ENCODE results near the gene STRA6.

Gene STRA6

DNA sequence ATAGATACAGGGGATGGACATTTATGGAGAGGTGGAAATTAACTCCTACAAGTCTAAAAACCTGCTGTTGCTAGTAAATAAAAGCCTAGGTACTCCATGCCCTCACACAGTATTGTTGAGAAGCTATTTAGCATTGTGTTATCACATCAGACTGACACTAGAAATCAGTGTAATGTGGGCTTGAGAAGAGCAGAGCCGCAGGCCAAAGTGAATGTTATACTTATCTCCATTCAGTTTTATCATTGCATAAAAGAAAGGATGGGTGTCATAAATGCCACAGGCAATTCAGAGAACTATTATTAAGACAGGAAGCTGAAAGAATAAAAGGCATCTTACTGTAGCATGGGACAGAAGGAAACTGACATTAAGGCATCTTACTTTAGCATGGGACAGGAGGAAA is 42.8 kb downstream of the STRA6 start:
- DNase-seq, result no peak

DNA sequence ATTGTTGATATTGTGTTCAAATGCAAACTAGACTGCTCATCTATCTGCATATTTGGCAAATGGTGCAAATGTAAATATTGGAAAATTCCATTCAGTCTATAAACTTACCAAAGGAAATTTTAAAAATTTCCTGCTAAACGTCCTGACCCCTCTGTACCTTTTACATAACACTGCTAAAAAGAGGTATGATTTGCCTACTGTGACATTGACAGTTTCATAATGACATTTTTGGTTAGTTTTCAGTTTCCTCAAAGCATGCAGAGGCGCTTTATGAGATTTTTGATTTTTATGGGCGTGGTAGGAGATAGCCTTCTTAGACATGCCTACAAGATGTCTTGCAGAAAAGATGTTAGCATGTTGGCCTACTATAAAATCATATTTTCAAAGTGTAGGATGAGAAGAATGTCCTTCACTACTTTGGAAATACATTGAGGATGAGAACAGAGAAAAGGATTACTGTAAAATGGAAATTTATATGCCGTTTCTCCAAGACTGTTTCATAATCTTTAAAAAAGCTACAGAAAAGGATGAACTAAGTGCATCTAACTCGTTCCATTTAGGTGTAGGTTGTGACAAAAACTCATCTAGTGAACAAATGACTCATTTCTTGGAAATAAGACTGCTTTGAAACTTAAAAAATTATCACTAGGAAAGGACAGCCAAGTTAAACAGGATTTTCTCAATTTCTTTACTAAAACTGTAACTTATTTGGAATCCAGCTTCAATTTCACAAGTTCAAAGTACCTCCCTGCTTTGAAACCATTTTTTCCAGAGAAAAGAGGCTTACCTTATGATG is 43.5 kb downstream of the STRA6 start:
- no peak for DNase-seq

DNA sequence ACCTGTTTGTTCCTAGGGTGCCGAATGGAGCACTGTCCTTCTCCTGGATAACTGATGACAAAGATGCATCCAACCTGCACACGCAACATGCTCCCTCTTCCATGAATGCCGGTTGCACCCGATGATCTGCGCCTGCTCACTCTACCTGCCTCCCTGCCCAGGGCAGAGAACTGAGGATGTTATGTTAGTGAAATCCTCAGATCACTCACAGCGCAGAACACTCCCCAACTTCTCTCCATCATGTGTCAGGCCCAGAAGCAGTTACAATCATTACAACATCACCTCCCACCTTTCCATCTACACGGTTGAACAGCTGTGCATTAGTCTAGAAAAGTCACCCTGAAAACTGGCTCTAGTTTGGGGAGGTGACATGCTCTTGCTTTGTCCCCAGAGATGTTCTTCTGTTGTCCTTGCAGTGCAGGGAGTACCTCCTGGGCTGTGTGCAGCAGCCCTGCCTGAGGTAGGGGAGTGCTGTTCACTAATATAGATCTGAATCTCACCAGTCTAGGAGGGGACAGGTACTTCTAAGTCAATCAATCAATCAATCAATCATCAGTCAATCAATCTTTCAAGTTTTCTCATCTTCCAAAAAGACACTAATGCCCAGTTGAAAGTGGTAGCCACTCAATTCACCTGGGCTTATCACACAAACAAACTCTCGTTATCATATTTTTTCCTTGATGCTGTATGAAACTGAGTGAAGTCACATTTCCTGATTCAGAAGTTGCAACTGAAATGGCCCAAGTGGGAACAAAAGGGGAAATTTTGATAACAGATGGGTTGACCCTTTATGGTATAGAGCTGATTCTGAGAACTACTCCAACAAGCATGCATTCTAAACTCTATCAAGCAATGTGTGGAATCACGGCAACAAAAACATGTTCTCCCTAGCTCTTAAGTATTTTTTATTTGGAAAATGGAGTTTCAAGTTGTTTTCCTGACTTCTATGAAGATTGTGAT is 44.4 kb downstream of the STRA6 start:
- DNase-seq, result no peak

DNA sequence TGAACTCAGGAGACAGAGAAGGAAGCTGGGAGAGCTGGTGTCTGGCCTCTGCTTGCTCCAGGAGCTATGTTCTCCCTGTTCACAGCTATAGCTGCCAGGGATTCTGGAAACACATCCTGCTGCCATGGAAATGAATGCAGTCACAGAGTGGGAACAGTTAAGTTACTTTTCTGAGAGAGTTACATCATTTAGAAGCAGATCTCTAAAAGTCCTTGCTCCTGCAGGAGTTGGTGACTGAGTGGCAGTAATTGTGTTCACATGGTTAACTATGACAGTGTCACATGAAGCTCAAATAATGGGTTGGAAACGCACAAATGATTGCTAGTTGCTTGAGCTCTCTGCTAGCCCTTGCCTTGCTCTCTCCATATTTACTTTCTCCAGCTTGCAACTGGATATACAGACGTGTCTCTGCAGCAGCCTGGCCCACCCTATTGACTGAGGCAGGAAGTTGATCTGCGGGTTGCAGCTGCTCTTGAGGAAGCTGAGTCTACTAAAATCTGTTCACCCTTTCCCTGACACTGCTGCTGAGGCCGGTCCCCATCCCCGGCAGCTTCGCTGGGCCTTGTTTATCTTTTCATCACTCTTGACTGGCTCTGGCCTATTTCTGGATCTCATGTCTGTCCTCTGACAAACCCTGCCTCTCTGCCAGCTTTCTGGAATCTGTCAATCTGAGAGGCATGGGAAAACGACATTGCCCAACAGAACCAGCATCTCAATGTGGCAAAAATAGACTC is 45.7 kb downstream of the STRA6 start:
- no peak for DNase-seq

DNA sequence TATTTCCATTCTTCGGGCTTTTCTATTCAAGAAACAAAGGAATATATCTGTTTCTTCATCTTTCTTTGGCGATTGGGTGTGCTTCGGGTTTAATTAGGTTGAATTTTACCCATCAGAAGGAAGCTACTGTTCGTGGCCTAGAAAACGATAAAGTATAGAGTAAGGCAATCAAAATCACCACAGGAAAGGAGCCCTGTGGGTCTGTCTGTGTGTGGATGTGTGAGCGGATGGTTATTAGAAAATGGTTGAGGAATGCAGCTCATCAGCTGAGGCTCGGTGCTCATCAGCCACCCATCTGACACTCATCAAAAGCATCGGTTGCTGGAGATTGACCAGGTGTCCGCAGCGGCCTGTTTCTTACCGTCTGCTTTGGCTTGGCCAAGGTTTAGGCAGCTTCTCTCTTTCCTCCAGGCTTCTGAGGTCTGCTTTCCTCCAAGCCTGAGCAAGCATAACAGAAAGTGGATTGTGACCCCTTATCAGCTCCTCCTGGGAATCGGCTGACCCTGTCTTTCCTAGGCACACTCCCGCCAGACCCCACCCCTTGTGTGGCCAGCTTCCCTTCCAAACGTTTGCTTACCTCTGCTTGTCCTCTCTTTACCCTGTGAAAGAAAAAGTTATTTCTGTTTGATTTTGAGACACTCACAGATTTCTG is 46.7 kb downstream of the STRA6 start:
- DNase-seq, result no peak

DNA sequence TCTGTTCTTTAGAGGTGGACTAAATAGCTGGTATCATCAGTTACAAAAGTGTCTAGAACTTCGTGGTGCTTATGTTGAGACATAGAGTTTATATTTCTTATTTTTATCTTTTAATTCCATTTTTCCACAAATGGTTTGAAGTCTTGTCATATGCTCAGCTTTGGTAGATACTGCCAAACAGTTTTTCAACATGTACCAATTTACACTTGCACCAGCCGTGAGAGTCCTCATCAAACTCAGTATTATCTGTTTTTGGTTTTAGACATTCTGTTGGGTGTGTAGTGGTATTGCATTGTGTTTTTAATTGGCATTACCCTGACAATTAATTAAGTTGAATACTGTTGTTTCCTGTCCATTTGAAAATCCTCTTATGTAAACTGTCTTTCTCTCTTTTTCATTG is 55.5 kb downstream of the STRA6 start:
- DNase-seq, result no peak

DNA sequence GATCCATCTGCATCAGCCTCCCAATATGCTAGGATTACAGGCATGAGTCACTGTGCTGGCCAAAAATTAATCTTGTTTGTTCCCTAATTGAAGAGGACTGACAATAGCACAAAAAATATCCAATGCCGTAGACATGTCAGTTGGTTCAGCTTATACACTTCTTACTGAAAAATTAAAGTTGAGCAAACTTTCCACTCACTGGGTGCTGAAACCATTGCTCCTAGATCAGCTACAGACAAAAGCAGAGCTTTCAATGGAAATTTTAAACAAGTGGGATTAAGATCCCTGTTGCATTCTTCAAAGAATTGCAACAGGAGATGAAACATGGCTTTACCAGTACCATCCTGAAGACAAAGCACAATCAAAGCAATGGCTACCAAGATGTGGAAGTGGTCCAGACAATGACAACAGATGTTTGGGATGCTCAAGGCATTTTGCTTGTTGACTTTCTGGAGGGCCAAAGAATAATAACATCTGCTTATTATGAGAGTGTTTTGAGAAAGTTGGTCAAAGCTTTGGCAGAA is 56.2 kb downstream of the STRA6 start:
- no peak for DNase-seq

DNA sequence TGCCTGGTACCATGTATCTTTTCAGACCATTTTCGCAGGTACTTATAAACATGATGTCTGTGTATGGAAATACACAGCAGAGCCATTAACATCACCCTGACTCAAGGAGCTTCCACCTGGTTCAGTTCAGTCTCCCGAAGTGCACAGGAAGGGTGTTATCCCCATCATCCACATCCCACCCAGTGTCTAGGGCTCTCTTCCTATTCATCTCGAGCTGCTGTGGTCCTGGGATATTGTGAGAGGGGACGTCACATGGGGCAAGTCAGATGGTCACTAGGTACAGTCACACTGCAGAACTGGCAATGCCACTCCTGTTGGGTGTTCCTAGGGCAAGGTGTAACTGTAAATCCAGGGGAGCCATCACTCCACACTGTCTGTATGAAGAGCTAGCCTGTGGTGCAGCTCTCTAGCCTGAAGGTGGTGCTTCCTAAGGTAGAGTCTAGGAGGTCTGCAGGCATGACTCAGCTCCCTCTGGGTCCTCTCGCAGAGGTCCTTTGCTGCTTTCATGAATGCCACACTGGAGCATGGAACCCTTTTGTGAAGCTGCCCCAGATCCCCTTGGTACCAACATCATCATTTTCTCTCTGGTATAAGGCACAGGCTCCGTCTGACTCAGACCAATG is 58.3 kb downstream of the STRA6 start:
- DNase-seq, result no peak

DNA sequence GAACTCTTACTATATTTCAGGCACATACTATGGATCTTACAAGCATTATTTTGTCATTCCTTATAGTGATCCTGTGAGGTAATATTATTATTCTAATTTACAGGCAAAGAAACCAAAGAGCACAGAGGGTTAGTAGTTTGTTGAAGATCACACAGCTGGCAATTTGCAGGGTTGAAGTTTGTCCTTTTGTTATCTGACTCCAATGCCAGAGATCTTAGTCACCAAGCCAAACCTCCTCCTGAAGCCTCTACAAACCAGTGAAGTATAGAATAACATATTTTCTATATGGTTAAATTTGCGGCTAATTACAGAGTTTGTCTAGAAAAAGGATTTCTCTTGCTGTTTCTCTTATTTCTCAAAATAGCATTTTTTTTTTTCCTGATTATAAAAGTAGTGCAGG is 61.0 kb downstream of the STRA6 start:
- DNase-seq, result no peak

DNA sequence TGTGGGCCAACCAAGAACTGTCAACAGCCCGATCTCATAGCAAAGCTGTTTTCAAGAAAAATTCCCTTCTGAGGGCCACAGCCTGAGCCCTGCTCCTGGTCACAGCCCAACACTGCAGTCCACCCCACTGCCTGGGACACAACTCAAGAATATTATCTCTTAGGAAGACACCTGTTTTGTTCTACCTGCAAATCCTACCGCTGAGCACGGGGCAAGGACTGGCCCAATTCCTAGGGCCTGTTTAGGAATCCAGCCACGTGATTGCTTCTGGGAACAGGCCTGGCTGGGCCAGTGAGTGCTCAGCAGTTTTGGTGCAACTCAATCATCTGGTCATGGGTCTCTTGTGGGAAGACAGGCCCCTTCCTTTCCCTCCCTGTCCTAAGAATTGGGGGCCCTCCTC is 63.9 kb downstream of the STRA6 start:
- no peak for DNase-seq

DNA sequence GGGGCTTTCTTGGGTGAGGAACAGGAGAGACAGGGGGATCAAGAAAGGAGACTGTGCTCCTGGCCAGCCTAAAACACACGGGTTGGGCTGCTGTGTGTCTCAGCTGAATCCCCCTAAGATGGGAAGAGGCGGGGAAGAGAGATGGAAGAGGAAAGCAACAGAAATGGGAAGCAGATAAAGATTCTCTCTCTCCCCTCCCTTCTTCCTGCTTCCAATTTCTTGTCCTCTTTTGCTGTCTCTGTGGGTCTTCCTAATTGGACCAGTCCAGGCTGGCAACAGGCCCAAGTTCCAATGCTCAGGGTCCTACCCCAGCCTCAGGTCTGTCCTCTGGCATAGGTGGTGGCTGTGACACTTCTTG is 65.1 kb downstream of the STRA6 start:
- DNase-seq, result no peak

DNA sequence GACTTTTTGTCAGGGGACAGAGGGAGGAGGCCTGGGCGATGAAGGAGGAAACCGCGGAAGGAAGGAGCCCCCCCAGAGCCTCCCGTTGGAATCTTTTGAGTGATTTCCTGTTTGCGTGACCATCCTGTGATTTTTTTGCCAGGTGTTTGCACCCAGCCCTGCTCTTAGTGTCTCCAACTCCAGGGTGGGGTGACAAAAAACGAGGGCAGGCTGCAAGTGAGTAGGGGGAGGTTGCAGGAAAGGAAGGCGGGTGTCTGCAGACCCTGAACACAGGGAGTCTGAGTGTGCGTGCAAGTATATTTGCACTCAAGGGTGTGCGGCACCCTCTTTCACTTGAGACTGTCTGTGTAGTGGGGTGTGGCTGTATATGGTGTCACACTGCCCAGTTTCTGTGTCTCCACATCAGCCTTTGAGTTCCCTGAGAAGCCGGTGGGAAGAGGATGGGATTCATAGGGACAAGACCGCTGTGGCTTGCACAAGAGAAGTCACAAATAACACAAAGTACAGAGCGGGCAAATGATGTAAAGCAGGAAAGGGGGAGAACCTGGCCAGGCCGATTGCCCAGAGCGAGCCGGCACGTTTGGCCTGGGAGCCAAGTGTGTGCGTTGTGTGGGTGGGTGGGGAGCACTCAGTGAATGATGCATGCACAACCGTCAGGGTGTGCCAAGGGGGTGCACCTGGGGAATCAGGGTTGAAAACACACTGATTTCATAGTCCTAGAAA is 65.6 kb downstream of the STRA6 start:
- no peak for DNase-seq

DNA sequence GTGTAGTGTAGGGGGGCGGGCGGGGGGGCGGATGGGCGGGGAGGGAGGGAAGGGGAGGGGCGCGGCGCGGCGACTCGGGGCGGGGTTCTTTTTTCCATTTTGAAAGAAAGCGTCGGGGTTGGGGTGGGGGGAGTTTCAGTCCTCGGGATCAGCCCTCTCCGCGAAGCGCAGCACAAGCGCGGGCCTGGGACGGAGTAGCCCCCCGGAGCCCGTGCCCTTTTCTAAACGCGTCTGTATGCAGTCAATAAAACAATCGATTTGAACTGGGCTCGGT is 66.1 kb downstream of the STRA6 start:
- no peak for DNase-seq

DNA sequence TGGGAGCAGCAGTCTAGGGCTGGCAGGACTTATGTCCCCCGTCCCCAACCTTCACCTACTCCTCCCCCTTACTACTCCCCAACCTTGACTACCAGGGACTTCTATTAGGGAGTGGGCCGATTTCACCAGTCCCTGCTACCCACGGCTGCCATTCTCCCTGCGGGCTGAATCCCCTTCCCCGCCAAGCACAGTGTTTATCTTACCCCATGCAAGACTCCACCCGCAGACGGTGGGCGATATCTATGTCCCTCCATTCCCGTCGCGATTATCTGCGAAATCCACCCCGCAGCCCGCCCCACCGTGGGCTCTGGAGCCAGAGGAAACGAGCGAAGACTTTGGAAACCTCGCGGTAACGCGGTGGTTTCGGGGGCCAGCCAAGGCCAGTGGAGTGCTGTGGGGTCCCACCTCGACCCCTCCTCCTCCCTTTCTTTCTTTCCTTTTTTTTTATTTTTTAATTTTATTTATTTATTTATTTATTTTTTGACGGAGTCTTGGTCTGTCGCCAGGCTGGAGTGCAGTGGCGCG is 67.5 kb downstream of the STRA6 start:
- no peak for DNase-seq

DNA sequence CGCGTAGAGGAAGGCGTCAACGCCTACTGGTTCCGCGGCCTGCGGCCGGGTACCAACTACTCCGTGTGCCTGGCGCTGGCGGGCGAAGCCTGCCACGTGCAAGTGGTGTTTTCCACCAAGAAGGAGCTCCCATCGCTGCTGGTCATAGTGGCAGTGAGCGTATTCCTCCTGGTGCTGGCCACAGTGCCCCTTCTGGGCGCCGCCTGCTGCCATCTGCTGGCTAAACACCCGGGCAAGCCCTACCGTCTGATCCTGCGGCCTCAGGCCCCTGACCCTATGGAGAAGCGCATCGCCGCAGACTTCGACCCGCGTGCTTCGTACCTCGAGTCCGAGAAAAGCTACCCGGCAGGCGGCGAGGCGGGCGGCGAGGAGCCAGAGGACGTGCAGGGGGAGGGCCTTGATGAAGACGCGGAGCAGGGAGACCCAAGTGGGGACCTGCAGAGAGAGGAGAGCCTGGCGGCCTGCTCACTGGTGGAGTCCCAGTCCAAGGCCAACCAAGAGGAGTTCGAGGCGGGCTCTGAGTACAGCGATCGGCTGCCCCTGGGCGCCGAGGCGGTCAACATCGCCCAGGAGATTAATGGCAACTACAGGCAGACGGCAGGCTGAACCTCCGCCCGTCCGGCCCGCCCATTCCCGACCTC is 68.1 kb downstream of the STRA6 start:
- peak in 1 of 2 experiments; percentile 66 for DNase-seq

DNA sequence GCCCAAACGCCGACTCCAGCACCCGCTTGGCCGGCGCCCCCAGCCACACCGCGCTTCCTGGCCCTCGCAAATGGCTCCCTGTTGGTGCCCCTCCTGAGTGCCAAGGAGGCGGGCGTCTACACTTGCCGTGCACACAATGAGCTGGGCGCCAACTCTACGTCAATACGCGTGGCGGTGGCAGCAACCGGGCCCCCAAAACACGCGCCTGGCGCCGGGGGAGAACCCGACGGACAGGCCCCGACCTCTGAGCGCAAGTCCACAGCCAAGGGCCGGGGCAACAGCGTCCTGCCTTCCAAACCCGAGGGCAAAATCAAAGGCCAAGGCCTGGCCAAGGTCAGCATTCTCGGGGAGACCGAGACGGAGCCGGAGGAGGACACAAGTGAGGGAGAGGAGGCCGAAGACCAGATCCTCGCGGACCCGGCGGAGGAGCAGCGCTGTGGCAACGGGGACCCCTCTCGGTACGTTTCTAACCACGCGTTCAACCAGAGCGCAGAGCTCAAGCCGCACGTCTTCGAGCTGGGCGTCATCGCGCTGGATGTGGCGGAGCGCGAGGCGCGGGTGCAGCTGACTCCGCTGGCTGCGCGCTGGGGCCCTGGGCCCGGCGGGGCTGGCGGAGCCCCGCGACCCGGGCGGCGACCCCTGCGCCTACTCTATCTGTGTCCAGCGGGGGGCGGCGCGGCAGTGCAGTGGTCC is 68.7 kb downstream of the STRA6 start:
- no peak for DNase-seq

DNA sequence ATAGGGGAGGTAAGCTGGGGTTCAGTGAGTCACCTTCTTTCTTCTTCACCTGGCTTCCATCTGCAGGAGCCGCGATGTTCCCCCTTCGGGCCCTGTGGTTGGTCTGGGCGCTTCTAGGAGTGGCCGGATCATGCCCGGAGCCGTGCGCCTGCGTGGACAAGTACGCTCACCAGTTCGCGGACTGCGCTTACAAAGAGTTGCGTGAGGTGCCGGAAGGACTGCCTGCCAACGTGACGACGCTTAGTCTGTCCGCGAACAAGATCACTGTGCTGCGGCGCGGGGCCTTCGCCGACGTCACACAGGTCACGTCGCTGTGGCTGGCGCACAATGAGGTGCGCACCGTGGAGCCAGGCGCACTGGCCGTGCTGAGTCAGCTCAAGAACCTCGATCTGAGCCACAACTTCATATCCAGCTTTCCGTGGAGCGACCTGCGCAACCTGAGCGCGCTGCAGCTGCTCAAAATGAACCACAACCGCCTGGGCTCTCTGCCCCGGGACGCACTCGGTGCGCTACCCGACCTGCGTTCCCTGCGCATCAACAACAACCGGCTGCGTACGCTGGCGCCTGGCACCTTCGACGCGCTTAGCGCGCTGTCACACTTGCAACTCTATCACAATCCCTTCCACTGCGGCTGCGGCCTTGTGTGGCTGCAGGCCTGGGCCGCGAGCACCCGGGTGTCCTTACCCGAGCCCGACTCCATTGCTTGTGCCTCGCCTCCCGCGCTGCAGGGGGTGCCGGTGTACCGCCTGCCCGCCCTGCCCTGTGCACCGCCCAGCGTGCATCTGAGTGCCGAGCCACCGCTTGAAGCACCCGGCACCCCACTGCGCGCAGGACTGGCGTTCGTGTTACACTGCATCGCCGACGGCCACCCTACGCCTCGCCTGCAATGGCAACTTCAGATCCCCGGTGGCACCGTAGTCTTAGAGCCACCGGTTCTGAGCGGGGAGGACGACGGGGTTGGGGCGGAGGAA is 69.6 kb downstream of the STRA6 start:
- peak in 1 of 2 experiments; percentile 39 for DNase-seq

DNA sequence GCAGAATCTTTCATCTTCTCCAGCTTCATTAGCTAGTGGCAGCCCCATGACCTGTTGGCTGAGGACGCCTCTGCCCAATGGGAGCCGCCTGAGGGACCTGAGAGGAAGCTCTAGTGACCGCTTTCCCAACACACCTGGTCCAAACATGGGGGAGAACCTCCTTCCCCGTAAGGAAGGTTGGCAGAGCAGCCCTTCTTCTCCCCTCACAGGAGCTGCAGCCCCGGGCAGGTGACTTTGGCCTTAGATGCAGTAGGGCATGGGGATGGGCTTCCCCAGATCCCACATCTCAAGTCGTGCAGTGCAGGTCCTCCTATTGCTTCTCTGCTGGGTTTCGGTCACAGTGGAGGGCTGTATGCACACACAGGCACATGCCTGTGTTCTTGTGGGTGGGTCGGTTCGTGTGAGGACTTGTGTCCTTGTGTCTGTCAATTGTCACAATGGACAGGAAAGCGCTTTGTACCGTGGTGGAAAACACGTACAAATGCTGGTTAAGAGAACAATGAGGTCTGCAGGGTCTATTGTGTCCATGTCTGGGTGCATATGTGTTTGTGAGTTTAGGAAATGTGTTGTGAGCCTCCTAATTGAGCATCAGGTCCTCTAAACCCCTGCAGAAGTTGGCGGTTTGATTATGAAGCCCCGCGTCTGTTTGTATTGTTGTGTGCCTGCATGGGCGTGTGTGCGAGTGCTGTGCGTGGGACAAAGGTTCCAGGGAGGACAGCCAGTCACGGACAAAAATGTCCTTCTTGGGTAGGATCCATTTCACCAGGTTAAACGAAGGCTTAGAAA is 70.8 kb downstream of the STRA6 start:
- no peak for DNase-seq

Measured in NCI-H526 (cell line).